Activated effector memory CD4-positive, alpha-beta T cell treated with Interleukin-2 at 50 U/mL for 16 hours (primary cell): ENCODE measurements around the gene OSBPL5.

Experiments used
- DNase-seq: peaks from one replicate; pipeline ENCODE4 v3.0.0-alpha.2; 2020

The OSBPL5 gene

GRCh38 chr11:3133261-3134217, 31.6 kb downstream of the OSBPL5 start:
- no peak for DNase-seq

DNA sequence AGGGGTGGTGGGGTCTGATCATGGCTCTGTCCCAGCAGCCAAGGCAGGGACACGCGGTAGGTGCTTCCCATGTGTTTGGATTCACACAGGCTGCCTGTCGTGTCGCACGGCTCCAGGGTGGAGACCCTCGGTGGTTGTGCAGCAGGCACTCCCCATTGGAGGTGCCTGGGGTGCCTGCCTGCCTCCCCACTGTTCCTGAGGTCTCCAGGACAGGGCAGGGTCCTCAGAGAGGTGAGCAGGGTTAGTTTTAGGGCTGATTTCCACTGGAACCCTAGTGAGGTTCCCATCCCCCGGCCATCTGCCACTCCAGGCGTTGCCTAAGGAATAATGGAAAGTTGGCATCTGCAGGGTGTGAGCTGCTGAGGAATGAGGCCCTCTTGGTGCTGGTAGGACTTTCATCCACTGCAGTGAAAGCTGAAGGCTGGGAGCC, 32.3 kb downstream of the OSBPL5 start:
- no peak for DNase-seq

DNA sequence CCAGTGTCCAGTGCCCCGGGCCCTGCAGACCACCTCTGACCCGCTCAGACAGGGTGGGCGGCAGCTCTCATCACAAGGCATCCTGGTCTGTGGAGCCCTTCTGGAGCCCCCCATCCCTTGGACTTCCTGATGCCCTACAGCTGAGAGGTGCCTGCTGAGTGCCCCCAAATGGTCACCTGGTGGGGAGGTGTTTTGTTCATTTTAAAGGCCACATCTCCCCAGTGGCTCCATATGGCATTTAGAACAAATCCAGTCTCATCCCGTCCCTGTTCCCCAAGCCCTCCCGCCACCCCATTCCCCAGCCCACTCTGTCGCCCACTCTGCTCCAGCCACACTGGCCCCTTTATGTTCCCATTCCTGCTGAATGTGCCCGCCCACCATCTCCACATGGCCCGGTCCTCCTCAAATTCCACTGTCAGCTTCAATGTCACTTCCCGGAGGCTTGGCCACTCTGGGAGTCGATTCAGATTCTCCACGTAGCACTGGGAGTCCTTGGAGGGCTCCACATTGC, 32.8 kb downstream of the OSBPL5 start:
- no peak for DNase-seq

DNA sequence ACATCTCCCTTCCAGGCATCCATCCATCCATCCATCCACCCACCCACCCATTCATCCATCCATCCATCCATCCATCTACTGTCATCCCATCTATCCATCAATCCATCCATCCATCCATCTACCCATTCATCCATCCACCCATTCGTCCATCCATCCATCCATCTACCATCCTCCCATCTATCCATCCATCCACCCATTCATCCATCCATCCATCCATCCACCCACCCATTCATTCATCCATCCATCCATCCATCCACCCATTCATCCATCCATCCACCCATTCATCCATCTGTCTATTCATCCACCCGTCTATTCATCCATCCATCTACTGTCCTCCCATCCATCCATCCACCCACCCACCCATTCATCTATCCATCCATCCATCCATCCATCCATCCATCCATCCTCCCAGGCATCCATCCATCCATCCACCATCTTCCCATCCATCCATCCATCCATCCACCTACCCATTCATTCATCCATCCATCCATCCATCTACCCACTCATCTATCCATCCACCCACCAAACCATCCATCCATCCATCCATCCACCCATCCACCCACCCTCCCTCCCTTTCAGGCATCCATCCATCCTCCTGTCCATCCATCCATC, 33.7 kb downstream of the OSBPL5 start:
- DNase-seq, result no peak

DNA sequence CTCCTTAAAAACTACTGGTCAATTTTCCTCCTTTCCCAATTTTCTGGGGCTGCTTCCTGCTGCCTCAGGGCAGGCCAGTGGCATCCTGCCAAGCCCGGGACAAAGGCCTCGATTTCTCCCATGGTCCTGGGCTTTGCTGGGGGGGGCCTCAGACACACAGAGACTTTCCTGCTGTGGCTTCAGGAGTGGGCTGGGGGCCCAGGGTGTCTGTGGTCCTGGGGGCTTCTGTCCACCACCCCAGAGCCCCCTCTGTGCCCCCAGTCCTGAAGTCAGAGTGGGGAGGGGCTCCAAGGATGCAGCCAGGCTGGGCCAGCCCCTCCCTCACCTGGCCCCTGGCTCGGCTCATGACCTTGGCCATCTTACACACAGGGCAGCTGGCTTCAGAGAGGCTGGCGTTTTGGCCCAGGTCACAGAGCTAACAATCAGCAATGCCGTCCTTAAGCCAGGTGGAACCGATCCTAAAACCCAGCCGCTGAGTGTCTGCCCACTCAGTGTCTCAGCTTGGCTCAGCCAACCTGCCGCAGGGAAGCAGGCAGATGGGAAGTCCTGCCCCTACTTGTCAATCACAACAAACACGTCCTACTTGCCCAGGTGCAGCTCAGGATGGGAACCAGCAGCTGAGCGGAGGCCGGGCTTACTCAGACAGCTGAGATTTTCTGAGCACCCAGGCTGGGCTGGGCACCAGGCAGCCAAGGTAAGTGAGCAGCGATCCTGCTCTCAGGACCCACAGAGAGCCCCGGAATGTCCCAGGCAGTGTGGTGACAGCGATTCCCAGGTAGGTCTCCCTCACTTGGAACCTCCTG, 34.6 kb downstream of the OSBPL5 start:
- no peak for DNase-seq

DNA sequence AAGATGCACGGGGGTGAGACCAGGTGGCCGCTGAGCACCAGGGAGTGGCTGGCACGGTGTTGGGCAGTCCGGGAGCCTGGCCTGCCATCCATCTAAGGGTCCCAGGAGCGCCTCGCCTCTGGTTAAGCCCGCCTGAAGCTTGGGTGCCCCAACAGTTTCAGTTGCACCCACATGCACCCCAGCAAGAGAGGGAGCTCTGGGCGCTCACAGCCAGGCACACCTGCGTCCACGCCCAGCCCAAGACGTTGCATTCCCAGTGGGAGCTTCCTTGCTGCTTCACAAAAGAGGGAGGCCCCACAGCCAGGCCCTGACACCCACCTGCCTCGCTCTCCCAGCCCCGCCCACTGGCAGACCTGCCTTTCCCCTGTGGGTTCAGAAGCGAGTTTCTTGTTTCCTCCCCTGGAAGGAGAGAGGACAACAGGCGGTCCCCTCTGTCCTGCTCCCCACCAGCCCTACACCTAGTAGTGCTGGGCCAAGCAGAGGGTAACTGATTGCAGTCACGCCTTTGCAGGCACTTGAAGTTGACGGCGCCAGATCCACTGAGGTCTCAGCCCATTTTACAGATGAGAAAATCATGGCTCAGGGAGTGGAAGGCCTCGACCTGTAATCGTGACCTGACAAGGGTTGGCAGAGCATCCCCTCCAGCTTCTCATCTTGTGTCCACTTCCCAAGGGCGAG, 35.4 kb downstream of the OSBPL5 start:
- DNase-seq, result no peak

- DNase-seq, result no peak
These were observed 35.9 kb downstream of the OSBPL5 start for GRCh38 chr11:3129181-3129590.

DNA sequence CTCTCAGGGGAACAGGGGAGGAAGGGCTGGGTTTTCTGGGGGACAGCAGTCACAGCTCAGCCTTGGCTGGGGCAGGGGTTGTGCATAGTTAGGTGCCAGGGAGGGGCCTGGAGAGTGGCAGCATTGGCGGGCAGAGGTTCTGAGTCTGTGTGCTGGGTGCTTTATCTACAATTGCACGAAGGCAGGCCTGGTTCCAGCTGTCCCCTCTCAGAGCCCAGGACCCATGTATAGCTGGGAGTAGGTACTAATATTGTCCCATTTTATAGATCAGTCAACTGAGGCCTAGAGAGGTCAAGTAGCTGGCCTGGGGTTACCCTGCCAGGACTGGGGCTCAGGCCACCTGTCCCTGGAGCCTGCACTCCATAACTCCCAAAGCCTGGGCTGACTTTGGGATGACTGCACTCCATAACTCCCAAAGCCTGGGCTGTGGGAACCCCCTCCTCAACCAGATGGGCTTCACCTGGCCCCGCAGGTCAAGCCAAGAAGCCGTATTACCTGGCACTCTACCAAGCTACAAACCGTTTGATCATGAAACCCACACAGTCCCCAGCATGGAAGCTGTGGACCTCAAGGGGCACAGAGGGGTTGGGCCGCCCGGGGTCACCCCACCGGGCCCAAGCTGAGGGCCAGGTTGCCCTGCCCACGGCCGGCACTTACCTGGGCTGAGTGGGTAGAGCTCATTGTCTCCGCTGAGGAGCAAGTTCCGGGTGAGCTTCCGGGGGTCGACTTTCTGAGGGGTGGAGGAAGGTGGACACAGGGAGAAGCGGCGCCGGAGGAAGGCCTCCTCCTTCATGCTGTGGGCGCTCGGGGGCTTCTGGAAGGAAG, 36.5 kb downstream of the OSBPL5 start:
- no peak for DNase-seq

DNA sequence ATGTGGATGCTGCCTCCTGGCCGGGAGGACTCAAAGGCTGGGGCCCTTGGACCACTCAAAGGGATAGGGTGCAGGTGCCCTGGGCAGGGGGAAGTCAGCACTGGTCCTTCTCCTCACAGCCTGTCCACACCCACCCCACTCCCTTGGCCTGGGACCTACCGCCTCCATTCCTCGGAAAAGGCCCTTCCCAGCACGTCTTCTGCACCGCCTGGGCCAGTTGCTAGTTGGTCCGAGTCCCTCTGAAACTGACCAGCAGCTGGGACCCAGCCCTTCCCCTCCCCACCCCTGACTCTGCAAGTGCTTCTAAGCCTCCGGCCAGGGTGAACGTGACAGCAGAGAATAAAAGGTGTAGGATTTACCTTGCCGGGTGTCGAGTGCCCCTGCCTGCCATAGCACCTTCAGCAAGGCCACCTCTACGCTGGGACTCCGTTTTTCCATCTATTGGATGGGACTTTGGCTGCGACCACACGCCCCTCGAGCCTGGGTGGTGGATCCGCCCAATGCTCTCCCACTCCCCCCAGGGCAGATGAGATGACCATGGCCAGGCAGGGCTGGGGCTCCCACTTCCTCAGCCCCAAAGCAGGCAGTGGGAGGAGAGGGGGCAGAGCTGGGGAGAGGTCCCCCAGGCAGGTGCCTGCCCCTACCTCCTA, 37.3 kb downstream of the OSBPL5 start:
- DNase-seq, result no peak

DNA sequence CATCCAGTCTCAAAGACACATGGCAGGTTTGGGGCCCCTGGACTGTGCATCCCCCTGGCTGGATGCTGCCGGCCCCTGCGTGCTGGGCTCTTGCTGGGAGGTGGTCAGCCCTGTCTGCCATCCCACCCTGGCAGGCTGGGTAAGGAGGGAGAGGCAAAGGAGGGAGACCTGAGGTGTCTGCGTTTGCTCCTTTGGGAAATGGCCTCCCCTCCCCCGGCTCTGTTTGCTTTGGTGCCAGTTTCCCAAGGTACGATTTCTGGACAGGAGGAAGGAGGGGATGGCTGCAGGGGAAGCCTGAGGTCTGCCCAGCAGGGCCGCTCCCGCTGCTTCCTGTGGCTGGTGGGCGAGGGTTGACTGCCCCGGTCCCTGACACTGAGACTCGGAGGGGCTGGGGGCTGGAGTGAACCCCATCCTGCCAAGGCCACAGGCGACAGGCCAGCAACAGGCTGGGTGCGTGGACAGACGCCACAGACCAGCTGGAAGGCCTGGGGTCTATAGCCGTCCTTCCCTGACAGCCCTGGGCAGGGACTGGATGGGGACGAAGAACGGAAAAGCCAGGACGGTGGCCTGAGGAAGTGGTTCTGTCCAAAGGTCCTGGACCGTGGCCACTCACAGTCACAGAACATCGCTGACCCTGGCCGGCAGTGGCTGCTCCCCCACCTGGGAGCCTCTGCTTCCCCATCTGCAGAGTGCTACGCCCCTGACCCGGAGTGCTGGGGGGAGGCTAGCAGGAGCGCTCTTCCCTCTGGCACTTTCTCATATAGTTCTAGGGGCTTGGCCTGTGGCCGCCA, 38.0 kb downstream of the OSBPL5 start:
- DNase-seq, result no peak

- DNase-seq, result no peak
These were observed 38.8 kb downstream of the OSBPL5 start for GRCh38 chr11:3126207-3126865.

DNA sequence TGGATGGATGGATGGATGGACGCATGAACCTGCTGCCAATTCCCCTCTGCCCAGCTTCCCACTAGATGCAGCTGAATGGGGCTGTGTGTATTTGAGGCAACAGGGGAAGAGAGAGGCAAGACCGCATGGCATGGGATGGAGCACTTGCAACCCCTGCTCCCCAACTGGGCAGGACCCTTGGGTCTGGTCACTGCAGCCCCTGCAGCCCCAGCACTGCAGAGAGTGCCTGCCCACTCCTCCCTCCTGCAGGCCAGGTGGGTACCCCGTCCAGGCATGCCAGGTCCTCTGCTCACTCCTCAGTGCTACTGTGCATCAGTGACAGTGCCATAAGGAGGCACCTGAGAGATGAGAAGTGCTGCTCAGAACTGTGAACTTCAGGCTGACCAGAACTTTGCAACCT, 40.3 kb downstream of the OSBPL5 start:
- no peak for DNase-seq

DNA sequence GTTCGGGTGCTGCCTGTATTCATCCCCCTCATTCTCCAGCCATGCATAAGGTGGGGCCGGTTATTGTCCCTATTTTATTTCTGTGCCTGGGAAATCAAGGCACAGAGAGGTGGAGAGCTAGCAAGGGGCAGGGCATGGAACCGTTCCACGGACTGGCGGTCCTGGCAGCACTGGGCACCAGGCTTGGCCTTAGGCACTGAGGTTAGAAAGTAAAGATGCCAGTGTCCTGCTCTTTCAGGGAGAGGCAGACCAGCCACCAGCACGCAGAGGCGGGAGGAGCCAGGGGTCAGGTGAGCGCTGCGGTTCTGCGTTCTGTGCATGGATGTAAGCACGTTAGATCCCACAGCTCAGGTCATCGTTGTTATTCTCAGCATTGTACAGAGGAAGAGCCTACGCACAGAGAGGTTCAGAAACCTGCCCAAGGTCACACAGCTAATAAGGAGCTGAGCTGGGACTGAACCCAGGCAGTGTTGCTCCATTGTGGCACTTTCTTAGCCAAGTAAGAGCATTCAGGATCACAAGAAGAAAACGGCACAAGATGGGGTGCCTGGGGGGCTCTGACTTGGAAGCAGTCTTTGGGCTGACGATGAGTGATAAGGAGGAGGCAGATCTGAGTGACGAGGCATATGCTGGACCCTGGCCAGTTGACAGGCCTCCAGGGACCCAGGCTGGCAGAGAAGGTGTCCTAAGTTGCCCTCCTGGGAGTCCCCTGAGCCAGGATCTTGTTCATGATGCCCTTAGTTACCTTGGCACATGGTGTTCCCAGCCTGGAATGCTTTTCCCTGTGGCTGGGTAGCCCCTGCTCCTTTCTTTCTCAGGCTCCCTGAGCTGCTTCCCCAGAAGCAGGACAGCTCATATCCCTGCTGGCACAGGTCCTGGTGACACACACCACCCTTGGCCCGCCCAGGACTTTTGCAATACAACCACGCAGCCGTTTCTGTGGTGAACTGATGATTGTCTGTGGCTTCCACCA, 41.1 kb downstream of the OSBPL5 start:
- DNase-seq, result no peak

DNA sequence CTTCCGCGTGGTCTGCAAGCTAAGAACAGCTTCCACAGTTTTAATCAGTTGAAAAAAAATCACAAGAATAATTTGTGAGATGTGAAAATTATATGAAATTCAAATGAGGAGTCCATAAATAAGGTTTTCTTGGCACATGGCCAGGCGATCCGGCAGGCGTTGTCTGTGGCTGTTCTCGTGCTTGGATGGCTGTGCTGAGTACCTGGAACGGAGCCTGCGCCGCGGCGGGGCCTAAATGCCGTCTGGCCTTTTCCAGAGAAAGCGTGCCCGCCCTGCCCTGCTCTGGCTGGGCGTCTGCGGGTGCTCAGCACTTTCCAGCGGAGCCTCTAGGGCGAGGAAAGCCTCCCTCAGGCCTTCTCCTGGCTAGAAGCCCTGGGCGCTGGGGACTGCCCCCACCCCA, 41.8 kb downstream of the OSBPL5 start:
- no peak for DNase-seq

- no peak for DNase-seq
These were observed 42.3 kb downstream of the OSBPL5 start for GRCh38 chr11:3122775-3123201.

DNA sequence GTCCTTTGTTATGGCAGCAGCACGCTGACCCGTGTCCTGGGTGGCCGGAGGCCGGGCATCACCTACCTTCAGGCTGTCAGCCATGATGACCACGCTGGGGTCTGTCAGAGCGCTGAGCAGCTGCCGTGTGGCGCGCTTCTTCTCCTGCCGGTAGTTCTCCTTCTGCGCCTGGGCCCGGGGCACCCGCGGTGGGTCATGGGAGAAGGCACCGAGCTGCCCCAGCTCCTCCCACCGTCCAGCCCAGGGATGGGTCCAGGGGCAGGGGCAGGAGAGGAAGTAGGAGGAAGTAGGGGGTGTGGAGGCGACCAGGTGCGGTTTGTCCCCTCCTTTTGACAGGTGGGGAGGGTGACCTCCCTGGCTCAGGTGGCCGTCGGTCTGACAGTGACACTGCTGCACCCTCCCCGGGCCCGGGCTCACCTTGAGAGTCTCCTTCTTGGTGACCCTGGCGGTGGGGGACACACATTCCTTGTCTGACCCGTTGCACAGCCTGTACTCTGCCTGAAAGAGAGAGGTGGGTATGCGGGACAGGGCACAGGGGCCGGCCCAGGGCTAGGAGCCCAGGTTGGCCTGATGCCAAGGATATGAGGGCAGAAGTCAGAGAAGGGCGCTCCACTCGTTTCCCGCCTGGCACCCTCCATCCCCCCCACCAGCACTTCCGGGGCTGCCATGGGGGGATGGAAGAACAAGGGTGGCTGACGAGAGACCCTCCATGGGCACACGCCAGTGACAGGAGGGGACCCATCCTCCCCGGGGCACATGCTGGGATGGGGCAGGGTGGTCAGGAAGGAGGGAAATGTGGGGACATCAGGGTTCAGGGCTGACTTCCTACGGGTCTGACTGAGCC, 43.0 kb downstream of the OSBPL5 start:
- DNase-seq, result no peak

DNA sequence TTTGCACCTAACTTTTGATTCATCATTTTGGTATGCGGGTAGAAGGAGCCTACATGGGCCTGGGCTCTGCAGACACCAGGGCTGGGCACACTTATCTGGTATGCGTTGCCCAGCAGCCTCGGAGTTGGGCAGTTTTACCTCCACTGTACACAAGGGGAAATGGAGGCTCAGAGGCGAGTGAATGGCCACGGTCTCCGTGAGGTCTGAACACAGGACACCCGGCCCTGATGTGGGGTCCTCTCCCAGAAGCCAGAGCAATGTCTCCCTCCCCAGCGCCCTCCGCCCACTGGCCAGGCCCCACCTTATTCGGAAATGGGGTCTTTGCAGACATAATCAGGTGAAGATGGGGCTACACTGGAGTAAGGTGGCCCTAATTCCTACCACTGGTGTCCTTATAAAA, 43.7 kb downstream of the OSBPL5 start:
- no peak for DNase-seq
